ENCODE measurements around the gene C6orf89.

DNA sequence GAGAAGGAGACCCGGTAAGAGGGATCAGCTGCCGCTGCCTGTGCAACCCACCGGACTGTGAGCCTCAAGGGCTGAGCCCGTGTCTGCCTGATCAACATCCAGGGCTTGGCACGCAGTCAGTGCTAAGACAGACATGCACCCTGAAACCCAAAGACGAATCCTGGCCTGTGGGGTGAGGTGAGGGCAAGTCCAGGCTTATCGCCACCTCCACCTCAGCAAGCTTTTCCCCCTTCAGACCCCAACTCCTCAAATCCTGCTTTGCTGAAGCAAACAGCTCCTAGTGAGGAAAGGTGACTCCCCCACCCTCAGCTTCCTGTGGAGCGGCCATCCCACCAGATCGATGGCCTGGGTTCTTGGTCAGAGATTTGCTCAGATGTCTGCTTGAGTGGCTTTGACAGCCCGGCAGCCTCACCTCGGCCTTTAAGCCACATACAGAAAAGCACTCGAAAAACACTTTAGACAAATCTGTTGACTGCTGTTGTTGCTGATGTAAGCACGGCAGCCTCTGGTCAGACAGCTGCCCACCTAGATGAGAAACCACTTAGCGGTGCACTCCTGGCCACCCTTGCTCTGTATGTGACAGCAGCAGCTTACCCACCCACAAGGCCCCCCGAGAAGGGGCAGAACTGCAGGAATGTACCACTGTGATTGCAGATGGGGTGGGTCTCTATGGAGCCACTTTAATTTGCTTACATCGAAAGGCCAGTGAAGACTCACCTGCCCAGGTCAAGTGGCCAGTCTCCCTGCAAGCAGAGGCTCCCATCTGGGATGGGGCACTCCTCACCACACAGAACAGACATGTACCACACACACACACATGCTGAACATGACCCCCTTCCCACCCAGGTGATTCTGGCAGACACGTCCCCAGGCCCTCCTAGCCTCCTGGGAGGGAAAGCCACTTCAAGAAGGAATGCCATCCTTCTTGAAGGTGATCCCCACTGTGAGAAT lies 85.4 kb downstream of the C6orf89 start:
- TF ChIP-seq, protein P1, sequence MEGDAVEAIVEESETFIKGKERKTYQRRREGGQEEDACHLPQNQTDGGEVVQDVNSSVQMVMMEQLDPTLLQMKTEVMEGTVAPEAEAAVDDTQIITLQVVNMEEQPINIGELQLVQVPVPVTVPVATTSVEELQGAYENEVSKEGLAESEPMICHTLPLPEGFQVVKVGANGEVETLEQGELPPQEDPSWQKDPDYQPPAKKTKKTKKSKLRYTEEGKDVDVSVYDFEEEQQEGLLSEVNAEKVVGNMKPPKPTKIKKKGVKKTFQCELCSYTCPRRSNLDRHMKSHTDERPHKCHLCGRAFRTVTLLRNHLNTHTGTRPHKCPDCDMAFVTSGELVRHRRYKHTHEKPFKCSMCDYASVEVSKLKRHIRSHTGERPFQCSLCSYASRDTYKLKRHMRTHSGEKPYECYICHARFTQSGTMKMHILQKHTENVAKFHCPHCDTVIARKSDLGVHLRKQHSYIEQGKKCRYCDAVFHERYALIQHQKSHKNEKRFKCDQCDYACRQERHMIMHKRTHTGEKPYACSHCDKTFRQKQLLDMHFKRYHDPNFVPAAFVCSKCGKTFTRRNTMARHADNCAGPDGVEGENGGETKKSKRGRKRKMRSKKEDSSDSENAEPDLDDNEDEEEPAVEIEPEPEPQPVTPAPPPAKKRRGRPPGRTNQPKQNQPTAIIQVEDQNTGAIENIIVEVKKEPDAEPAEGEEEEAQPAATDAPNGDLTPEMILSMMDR (IDR thresholded peaks at IDR 0.05) = no peak
- no peak for TF ChIP-seq POLR2A (IDR thresholded peaks at IDR 0.05)

All from esophagus squamous epithelium (tissue), 4 donors.